Measurements from ENCODE around the gene REEP1. TPM values are rescaled to one million over a fixed set of nuclear protein-coding genes. Genes with fewer than 3 reads are reported as not detected.

Gene REEP1
- total and polyA plus RNA-seq, 9 of the 15 experiments (the other 6 are each of a cell fraction or from before 2014, with no cell fraction given): 0.11 to 0.67 (median 0.13) TPM

DNA sequence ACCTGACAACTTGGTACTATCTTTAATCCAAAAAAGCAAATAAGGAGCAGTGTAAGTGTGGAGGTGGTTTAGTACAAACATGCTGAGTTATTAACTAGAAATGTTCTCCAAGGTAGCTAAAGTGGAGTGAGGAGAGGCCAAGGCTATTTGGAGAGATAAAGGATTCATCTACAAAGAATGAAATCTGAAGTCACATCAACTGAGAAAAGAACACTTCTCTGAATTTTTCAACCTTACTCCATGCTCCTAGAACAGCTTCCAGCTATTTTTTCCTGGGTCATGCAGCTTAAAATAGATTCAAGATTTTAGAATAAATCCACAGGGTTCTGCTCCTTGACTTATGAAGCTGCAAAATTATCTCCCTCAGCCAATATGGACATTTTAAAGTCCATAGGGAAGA, 160.8 kb downstream of the REEP1 start:
- H3K4me1 ChIP-seq (replicated peaks in 1 of 2; ENCODE audit: control insufficient read depth in 2 of 2, insufficient read depth in 2 of 2, low read length in 2 of 2): no peaks in the 10 kb centered on the region
- TF ChIP-seq ZNF717 (CRISPR knock-in tag; IDR thresholded peaks at IDR 0.05) (no peak), CSDE1 (IDR thresholded peaks at IDR 0.05) (no peak), LEF1 (IDR thresholded peaks at IDR 0.05) (no peak), ZNF217 (CRISPR knock-in tag; IDR thresholded peaks at IDR 0.05) (no peak), ZNF644 (tag; IDR thresholded peaks at IDR 0.05; ENCODE audit: low read depth) (no peak), ZNF436 (CRISPR knock-in tag; IDR thresholded peaks at IDR 0.05) (no peak)
- TF ChIP-seq, protein P1, sequence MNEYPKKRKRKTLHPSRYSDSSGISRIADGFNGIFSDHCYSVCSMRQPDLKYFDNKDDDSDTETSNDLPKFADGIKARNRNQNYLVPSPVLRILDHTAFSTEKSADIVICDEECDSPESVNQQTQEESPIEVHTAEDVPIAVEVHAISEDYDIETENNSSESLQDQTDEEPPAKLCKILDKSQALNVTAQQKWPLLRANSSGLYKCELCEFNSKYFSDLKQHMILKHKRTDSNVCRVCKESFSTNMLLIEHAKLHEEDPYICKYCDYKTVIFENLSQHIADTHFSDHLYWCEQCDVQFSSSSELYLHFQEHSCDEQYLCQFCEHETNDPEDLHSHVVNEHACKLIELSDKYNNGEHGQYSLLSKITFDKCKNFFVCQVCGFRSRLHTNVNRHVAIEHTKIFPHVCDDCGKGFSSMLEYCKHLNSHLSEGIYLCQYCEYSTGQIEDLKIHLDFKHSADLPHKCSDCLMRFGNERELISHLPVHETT (CRISPR knock-in tag; conservative IDR thresholded peaks at IDR 0.05 in 1 of 2, IDR thresholded peaks at IDR 0.05 in 1 of 2): no peak
- TF ChIP-seq, protein P2, sequence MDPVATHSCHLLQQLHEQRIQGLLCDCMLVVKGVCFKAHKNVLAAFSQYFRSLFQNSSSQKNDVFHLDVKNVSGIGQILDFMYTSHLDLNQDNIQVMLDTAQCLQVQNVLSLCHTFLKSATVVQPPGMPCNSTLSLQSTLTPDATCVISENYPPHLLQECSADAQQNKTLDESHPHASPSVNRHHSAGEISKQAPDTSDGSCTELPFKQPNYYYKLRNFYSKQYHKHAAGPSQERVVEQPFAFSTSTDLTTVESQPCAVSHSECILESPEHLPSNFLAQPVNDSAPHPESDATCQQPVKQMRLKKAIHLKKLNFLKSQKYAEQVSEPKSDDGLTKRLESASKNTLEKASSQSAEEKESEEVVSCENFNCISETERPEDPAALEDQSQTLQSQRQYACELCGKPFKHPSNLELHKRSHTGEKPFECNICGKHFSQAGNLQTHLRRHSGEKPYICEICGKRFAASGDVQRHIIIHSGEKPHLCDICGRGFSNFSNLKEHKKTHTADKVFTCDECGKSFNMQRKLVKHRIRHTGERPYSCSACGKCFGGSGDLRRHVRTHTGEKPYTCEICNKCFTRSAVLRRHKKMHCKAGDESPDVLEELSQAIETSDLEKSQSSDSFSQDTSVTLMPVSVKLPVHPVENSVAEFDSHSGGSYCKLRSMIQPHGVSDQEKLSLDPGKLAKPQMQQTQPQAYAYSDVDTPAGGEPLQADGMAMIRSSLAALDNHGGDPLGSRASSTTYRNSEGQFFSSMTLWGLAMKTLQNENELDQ (CRISPR knock-in tag; IDR thresholded peaks at IDR 0.05; ENCODE audit: borderline replicate concordance): no peak
- TF ChIP-seq, protein P3, sequence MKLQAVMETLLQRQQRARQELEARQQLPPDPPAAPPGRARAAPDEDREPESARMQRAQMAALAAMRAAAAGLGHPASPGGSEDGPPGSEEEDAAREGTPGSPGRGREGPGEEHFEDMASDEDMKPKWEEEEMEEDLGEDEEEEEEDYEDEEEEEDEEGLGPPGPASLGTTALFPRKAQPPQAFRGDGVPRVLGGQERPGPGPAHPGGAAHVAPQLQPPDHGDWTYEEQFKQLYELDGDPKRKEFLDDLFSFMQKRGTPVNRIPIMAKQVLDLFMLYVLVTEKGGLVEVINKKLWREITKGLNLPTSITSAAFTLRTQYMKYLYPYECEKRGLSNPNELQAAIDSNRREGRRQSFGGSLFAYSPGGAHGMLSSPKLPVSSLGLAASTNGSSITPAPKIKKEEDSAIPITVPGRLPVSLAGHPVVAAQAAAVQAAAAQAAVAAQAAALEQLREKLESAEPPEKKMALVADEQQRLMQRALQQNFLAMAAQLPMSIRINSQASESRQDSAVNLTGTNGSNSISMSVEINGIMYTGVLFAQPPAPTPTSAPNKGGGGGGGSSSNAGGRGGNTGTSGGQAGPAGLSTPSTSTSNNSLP (IDR thresholded peaks at IDR 0.05; ENCODE audit: borderline replicate concordance, low read depth, low read length): no peak
- peaks cover 80% of the 10 kb centered on the region for H3K36me3 ChIP-seq (ENCODE audit: control insufficient read depth, insufficient read depth, low read length)
- no peak overlapping the region for H3K9ac ChIP-seq (ENCODE audit: insufficient read depth in 1 of 2, low read depth in 2 of 2, low read length in 2 of 2)
- in situ Hi-C loops (cut with MboI): no loop called here
- ATAC-seq (no peak), FAIRE-seq (no peak), DNase-seq (ENCODE audit: extremely low read depth in 1 of 4, low spot score in 3 of 4) (no peak)
- no peaks in the 10 kb centered on the region for H3K9me3 ChIP-seq (replicated peaks; ENCODE audit: control insufficient read depth, insufficient read depth, low read depth, low read length)
- ChIA-PET CTCF (ENCODE audit: low intra/inter-chr PET ratio) (no interaction called here), POLR2A (interaction anchor here (0.7 to 1.9 kb wide), 4 partner anchors 9 to 18 kb away, joined by 3 to 10 read pairs (median 4); partner anchors contain the start of gene IMMT)
- peaks cover 50% of the 10 kb centered on the region for H3K79me2 ChIP-seq (ENCODE audit: control insufficient read depth, insufficient read depth, low read length)
- intact Hi-C loops (cut with micrococcal nuclease): no loop called here
- H4K20me1 ChIP-seq (replicated peaks; ENCODE audit: control insufficient read depth, insufficient read depth, low read length): 0 out of 2 replicates have a peak, but pooled peaks cover 3% of the 10 kb centered on the region
- no peak overlapping the region for H3K4me3 ChIP-seq
- no TSS peak for BruUV-seq (replicated peaks)
- no peaks in the 10 kb centered on the region for H3K27me3 ChIP-seq (ENCODE audit: control insufficient read depth in 2 of 2, insufficient read depth in 2 of 2, low read length in 2 of 2)
- H3K4me2 ChIP-seq (ENCODE audit: insufficient read depth, low read length): no peak overlapping the region
- H2AFZ ChIP-seq (ENCODE audit: low read depth, low read length): no peak overlapping the region
- H3K27ac ChIP-seq (ENCODE audit: extremely low read depth, low read depth, low read length): no peak overlapping the region; the same call in 2 of the 3 replicates
- H3K9me1 ChIP-seq (ENCODE audit: control insufficient read depth, insufficient read depth, low read length): no peaks in the 10 kb centered on the region
